HepG2 (cell line): ENCODE data around the gene PRKAR2A. TPM values are rescaled to one million over a fixed set of nuclear protein-coding genes. Genes with fewer than 3 reads are reported as not detected.

ENCODE experiments used
- ATF1 ChIP-seq: IDR thresholded peaks from 2 replicates; pipeline ENCODE4 v1.6.1; 2016; ENCODE audit warnings: mild to moderate bottlenecking, control low read depth
- EHMT2 ChIP-seq: fragments of 200-600 bp; sonication (generic); IDR thresholded peaks from 2 replicates; pipeline ENCODE4 v1.7.0; 2017; ENCODE audit warnings: antibody characterized with exemption, low read depth, low read length, borderline replicate concordance
- ELF3 ChIP-seq: IDR thresholded peaks from 2 replicates; pipeline ENCODE4 v1.6.1; 2016; ENCODE audit warnings: missing genetic modification reagents, missing compliant biosample characterization
- FIP1L1 ChIP-seq: fragments of 200-400 bp; formaldehyde crosslinking; IDR thresholded peaks from 2 replicates; pipeline ENCODE4 v1.6.1; 2018; ENCODE audit warnings: low read depth, mild to moderate bottlenecking, low read length, moderate library complexity, borderline replicate concordance; ENCODE audit not compliant: insufficient read depth
- GABPB1 ChIP-seq: IDR thresholded peaks from 2 replicates; pipeline ENCODE4 v1.6.1; 2016; ENCODE audit warnings: mild to moderate bottlenecking, missing genetic modification reagents, moderate library complexity, missing compliant biosample characterization
- HDAC2 ChIP-seq: sonication (generic); formaldehyde crosslinking; IDR thresholded peaks from 2 replicates; pipeline ENCODE4 v1.4.0; 2020; ENCODE audit warnings: missing genetic modification reagents
- HDAC6 ChIP-seq: fragments of 200-600 bp; sonication (generic); IDR thresholded peaks from 2 replicates; pipeline ENCODE4 v1.7.0; 2017; ENCODE audit warnings: mild to moderate bottlenecking, antibody characterized with exemption, low read length, low read depth
- HOXA5 ChIP-seq: sonication (generic); formaldehyde crosslinking; IDR thresholded peaks from 2 replicates; pipeline ENCODE4 v1.4.0; 2020; ENCODE audit warnings: missing genetic modification reagents
- IKZF5 ChIP-seq: IDR thresholded peaks from 2 replicates; pipeline ENCODE4 v1.6.1; 2018; ENCODE audit warnings: missing genetic modification reagents, mild to moderate bottlenecking, missing compliant biosample characterization
- ISX ChIP-seq: sonication (generic); formaldehyde crosslinking; conservative IDR thresholded peaks from 2 replicates; pipeline ENCODE4 v1.5.0; 2020; ENCODE audit warnings: missing genetic modification reagents
- MZF1 ChIP-seq: sonication (generic); formaldehyde crosslinking; IDR thresholded peaks from 2 replicates; pipeline ENCODE4 v1.8.1; 2023; ENCODE audit warnings: mild to moderate bottlenecking, missing genetic modification reagents, borderline replicate concordance
- NFYC ChIP-seq: IDR thresholded peaks from 2 replicates; pipeline ENCODE4 v1.6.1; 2016; ENCODE audit warnings: missing genetic modification reagents, missing compliant biosample characterization
- RBM22 ChIP-seq: fragments of 200-400 bp; formaldehyde crosslinking; optimal IDR thresholded peaks from 2 replicates; pipeline ENCODE3; 2017; ENCODE audit warnings: mild to moderate bottlenecking, low read length, moderate library complexity
- SRSF9 ChIP-seq: fragments of 200-400 bp; formaldehyde crosslinking; IDR thresholded peaks from 2 replicates; pipeline ENCODE4 v1.6.1; 2018; ENCODE audit warnings: borderline replicate concordance, mild to moderate bottlenecking, low read depth, low read length; ENCODE audit not compliant: insufficient read depth, poor library complexity, severe bottlenecking
- ZFP1 ChIP-seq: IDR thresholded peaks from 2 replicates; pipeline ENCODE4 v1.6.1; 2016
- ZNF350 ChIP-seq: sonication (generic); formaldehyde crosslinking; IDR thresholded peaks from 2 replicates; pipeline ENCODE4 v1.4.0; 2020; ENCODE audit warnings: mild to moderate bottlenecking, low read depth, missing genetic modification reagents, borderline replicate concordance
- ZNF430 ChIP-seq: sonication (generic); formaldehyde crosslinking; IDR thresholded peaks from 2 replicates; pipeline ENCODE4 v1.9.0; 2021; ENCODE audit warnings: mild to moderate bottlenecking, missing genetic modification reagents
- ZNF451 ChIP-seq: sonication (generic); formaldehyde crosslinking; IDR thresholded peaks from 2 replicates; pipeline ENCODE4 v1.5.0; 2020; ENCODE audit warnings: mild to moderate bottlenecking, missing genetic modification reagents
- ZNF501 ChIP-seq: sonication (generic); formaldehyde crosslinking; IDR thresholded peaks from 2 replicates; pipeline ENCODE4 v1.5.1; 2020; ENCODE audit warnings: mild to moderate bottlenecking, moderate library complexity, missing genetic modification reagents
- ZNF652 ChIP-seq: IDR thresholded peaks from 2 replicates; pipeline ENCODE4 v1.6.1; 2016; ENCODE audit warnings: low read depth, borderline replicate concordance
- ZNF724P ChIP-seq: sonication (generic); formaldehyde crosslinking; IDR thresholded peaks from 2 replicates; pipeline ENCODE4 v1.8.0; 2022; ENCODE audit warnings: missing genetic modification reagents, borderline replicate concordance
- ZSCAN25 ChIP-seq: sonication (generic); formaldehyde crosslinking; IDR thresholded peaks from 2 replicates; pipeline ENCODE4 v1.8.0; 2022; ENCODE audit warnings: mild to moderate bottlenecking, missing genetic modification reagents
- polyA plus RNA-seq, 8 experiments: library from polyadenylated mRNA; depleted of rRNA in 3 of 8; stranded (reverse) in 7 of 8; unstranded in 1 of 8; fragments of >200 nt; fragmentation: Illumina TruSeq in 4 of 8; extraction: Trizol in 4 of 8; gene quantifications; 2 replicates each; pipeline versions ENCODE4 v1.2.1 to v1.2.3, GENCODE V29; 2011 to 2016; ENCODE audit warnings: low read depth in 4 of 8, missing spikeins in 1 of 8, mixed read lengths in 1 of 8; ENCODE audit not compliant: insufficient read depth in 1 of 8
- total RNA-seq, 5 experiments: library from RNA; depleted of rRNA; stranded (reverse); fragments of >200 nt; fragmentation: Illumina TruSeq; extraction: Trizol; gene quantifications; 2 replicates each; pipeline ENCODE4 v1.2.3, GENCODE V29; 2016; ENCODE audit warnings: low read depth in 1 of 5
- TF ChIP-seq, protein P1 (sequence below): sonication (generic); formaldehyde crosslinking; IDR thresholded peaks from 2 replicates; pipeline ENCODE4 v1.4.0; 2020; ENCODE audit warnings: missing genetic modification reagents, borderline replicate concordance
- TF ChIP-seq, protein P2 (sequence below): conservative IDR thresholded peaks from 2 replicates; pipeline ENCODE4 v1.6.1; 2018; ENCODE audit warnings: missing genetic modification reagents

Gene PRKAR2A
- total and polyA plus RNA-seq, 2 of the 13 experiments (the other 11 are each of a cell fraction or from before 2014, with no cell fraction given): 11.8 to 29.2 TPM

DNA sequence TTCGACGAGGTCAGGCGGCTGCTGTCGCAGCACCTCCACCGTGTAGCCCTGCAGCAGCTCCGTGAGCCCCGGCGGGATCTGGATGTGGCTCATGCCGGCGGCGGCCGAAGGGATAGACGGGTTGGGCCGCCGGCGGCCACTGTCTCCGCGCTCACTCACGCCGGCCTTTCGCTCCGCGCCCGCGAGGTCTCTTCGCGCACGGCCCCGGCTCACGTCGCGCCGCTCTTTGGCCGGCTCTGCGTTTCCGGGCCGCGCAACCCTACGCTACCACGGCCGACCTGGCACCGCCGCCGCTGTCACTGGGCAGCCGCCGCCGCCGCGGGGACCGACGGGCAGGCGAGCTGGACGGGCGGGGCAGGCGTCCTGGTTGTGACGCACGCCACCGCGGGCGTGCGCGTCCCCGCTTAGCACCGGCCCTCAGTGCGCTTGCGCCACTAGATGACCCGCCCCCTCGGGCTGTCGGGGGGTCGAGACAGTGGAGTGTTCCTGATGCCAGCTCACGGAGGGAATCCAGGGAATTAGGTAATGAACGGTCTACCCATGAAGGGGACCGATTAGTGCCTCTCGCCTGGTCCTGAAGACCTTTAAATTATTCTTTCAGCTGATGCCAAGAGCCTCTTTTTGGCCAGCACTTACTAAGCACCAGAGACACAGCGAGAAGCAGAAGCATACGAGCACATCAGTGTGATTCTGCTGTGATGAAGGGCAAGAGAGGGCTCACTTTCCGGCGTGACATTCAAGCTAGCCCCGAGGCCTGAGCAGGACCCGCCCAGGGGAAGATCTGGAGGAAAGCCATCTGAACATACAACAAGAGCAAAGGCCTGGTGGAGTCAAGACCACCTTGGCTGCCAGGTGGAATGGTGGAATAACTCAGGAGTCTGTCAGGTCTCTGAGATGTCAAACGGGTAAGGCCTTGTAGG is at the start of gene PRKAR2A (continued):
- TF ChIP-seq IKZF5 (CRISPR knock-in tag): peak; percentile 43; the same call in 1 of the 2 replicates
- TF ChIP-seq ZNF350 (CRISPR knock-in tag): 0 out of 2 replicates have a peak, but pooled peaks have one; percentile 0
- TF ChIP-seq ZSCAN25 (CRISPR knock-in tag): no peak
- TF ChIP-seq EHMT2: no peak
- TF ChIP-seq, protein P1, sequence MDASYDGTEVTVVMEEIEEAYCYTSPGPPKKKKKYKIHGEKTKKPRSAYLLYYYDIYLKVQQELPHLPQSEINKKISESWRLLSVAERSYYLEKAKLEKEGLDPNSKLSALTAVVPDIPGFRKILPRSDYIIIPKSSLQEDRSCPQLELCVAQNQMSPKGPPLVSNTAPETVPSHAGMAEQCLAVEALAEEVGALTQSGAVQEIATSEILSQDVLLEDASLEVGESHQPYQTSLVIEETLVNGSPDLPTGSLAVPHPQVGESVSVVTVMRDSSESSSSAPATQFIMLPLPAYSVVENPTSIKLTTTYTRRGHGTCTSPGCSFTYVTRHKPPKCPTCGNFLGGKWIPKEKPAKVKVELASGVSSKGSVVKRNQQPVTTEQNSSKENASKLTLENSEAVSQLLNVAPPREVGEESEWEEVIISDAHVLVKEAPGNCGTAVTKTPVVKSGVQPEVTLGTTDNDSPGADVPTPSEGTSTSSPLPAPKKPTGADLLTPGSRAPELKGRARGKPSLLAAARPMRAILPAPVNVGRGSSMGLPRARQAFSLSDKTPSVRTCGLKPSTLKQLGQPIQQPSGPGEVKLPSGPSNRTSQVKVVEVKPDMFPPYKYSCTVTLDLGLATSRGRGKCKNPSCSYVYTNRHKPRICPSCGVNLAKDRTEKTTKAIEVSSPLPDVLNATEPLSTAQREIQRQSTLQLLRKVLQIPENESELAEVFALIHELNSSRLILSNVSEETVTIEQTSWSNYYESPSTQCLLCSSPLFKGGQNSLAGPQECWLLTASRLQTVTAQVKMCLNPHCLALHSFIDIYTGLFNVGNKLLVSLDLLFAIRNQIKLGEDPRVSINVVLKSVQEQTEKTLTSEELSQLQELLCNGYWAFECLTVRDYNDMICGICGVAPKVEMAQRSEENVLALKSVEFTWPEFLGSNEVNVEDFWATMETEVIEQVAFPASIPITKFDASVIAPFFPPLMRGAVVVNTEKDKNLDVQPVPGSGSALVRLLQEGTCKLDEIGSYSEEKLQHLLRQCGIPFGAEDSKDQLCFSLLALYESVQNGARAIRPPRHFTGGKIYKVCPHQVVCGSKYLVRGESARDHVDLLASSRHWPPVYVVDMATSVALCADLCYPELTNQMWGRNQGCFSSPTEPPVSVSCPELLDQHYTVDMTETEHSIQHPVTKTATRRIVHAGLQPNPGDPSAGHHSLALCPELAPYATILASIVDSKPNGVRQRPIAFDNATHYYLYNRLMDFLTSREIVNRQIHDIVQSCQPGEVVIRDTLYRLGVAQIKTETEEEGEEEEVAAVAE (CRISPR knock-in tag): no peak
- TF ChIP-seq ZNF724P (CRISPR knock-in tag): peak; percentile 2; the same call in 1 of the 2 replicates
- no peak for TF ChIP-seq ZNF430 (CRISPR knock-in tag)
- TF ChIP-seq HDAC2 (CRISPR knock-in tag): no peak
- no peak for TF ChIP-seq MZF1 (CRISPR knock-in tag)
- TF ChIP-seq, protein P2, sequence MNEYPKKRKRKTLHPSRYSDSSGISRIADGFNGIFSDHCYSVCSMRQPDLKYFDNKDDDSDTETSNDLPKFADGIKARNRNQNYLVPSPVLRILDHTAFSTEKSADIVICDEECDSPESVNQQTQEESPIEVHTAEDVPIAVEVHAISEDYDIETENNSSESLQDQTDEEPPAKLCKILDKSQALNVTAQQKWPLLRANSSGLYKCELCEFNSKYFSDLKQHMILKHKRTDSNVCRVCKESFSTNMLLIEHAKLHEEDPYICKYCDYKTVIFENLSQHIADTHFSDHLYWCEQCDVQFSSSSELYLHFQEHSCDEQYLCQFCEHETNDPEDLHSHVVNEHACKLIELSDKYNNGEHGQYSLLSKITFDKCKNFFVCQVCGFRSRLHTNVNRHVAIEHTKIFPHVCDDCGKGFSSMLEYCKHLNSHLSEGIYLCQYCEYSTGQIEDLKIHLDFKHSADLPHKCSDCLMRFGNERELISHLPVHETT (CRISPR knock-in tag): no peak; the same call in 1 of the 2 replicates
- peak; percentile 78 for TF ChIP-seq GABPB1 (CRISPR knock-in tag)
- no peak for TF ChIP-seq ZFP1 (CRISPR knock-in tag)
- no peak for TF ChIP-seq ISX (CRISPR knock-in tag)
- no peak for TF ChIP-seq HDAC6
- peak; percentile 86 for TF ChIP-seq HOXA5
- 0 out of 2 replicates have a peak, but pooled peaks have one; percentile 23 for TF ChIP-seq ZNF501 (CRISPR knock-in tag)
- TF ChIP-seq NFYC (CRISPR knock-in tag): no peak
- no peak for TF ChIP-seq SRSF9
- TF ChIP-seq ZNF652 (CRISPR knock-in tag): no peak
- no peak; the same call in 1 of the 2 replicates for TF ChIP-seq ELF3
- TF ChIP-seq FIP1L1: no peak
- TF ChIP-seq ZNF451: peak; percentile 77
- no peak for TF ChIP-seq ATF1
- TF ChIP-seq RBM22: no peak
